GM19099 (cell line): ENCODE measurements around the gene HDC.
A peak's percentile ranks its signal among the peaks of the same experiment; 100 is the strongest.

ENCODE experiments used
- POLR2A ChIP-seq: IDR thresholded peaks from 3 replicates; pipeline ENCODE4 v1.6.1; 2011; ENCODE audit warnings: low read depth; ENCODE audit not compliant: insufficient read length; ENCODE audit errors: extremely low read depth

Gene HDC

GRCh38 chr15:50261981-50262380 lies 3.5 kb downstream of the HDC start:
- TF ChIP-seq POLR2A, result no peak

- no peak for TF ChIP-seq POLR2A
These were observed 4.5 kb downstream of the HDC start for GRCh38 chr15:50260969-50261496.

GRCh38 chr15:50259276-50259675 lies 6.2 kb downstream of the HDC start:
- no peak for TF ChIP-seq POLR2A

GRCh38 chr15:50257924-50258323 lies 7.6 kb downstream of the HDC start:
- TF ChIP-seq POLR2A, result no peak

- TF ChIP-seq POLR2A, result no peak
These were observed 8.2 kb downstream of the HDC start for GRCh38 chr15:50257332-50257731.

- TF ChIP-seq POLR2A, result no peak
These were observed 9.1 kb downstream of the HDC start for GRCh38 chr15:50256188-50257041.

- TF ChIP-seq POLR2A, result no peak
These were observed 13.0 kb downstream of the HDC start for GRCh38 chr15:50252556-50252955.

GRCh38 chr15:50251638-50252182 lies 13.8 kb downstream of the HDC start:
- TF ChIP-seq POLR2A, result no peak

- no peak for TF ChIP-seq POLR2A
These were observed 14.6 kb downstream of the HDC start for GRCh38 chr15:50250760-50251394.

GRCh38 chr15:50249704-50250103 lies 15.8 kb downstream of the HDC start:
- no peak for TF ChIP-seq POLR2A

- TF ChIP-seq POLR2A, result no peak
These were observed 16.4 kb downstream of the HDC start for GRCh38 chr15:50248994-50249582.

GRCh38 chr15:50247819-50248655 lies 17.5 kb downstream of the HDC start:
- TF ChIP-seq POLR2A, result peak; percentile 23

- TF ChIP-seq POLR2A, result no peak
These were observed 18.9 kb downstream of the HDC start for GRCh38 chr15:50246631-50247030.

- no peak for TF ChIP-seq POLR2A
These were observed 20.4 kb downstream of the HDC start for GRCh38 chr15:50244959-50245624.

- TF ChIP-seq POLR2A, result no peak
These were observed 21.4 kb downstream of the HDC start for GRCh38 chr15:50244153-50244552.
